ENCODE data around the gene CFAP58.
A peak's percentile ranks its signal among the peaks of the same experiment; 100 is the strongest.

Gene CFAP58

GRCh38 chr10:104321226-104321625 is 32.4 kb upstream of the CFAP58 start:
- POLR2A ChIA-PET (ENCODE audit: low non-redundant PET) = interaction anchor here (1.3 kb wide), 1 partner anchor 9 kb away, joined by 7 read pairs; no protein-coding TSS in a partner anchor
- CTCF ChIA-PET = interaction anchor here (0.6 to 2.3 kb wide), 8 partner anchors 8 to 47 kb away, joined by 3 to 14 read pairs (median 4); partner anchors contain the start of gene ITPRIP

GRCh38 chr10:104321725-104322415 is 31.8 kb upstream of the CFAP58 start:
- H3K27ac ChIP-seq = peak overlapping the region; percentile 99
- CTCF ChIA-PET = interaction anchor here (0.6 to 2.3 kb wide), 8 partner anchors 9 to 48 kb away, joined by 3 to 14 read pairs (median 4); partner anchors contain the start of gene ITPRIP
- POLR2A ChIA-PET (ENCODE audit: low non-redundant PET) = interaction anchor here (1.3 kb wide), 1 partner anchor 9 kb away, joined by 7 read pairs; no protein-coding TSS in a partner anchor
- DNase-seq (ENCODE audit: low spot score) = no peak
- no peak for TF ChIP-seq CTCF (conservative IDR thresholded peaks at IDR 0.05; ENCODE audit: low read depth)

More at GRCh38 chr10:104321226-104321625, 32.4 kb upstream of the CFAP58 start:
- DNase-seq (ENCODE audit: low spot score) = no peak
- H3K27ac ChIP-seq = peak overlapping the region; percentile 99
- TF ChIP-seq CTCF (conservative IDR thresholded peaks at IDR 0.05; ENCODE audit: low read depth) = no peak

GRCh38 chr10:104322416-104322782 is 31.2 kb upstream of the CFAP58 start:
- CTCF ChIA-PET = interaction anchor here (0.6 to 2.3 kb wide), 3 partner anchors 14 to 30 kb away, joined by 5 to 14 read pairs (median 10); no protein-coding TSS in a partner anchor
- peak overlapping the region; percentile 99 for H3K27ac ChIP-seq
- POLR2A ChIA-PET (ENCODE audit: low non-redundant PET) = interaction anchor here (1.3 kb wide), 1 partner anchor 8 kb away, joined by 7 read pairs; no protein-coding TSS in a partner anchor
- DNase-seq (ENCODE audit: low spot score) = peak; percentile 83
- TF ChIP-seq CTCF (conservative IDR thresholded peaks at IDR 0.05; ENCODE audit: low read depth) = no peak

- POLR2A ChIA-PET (ENCODE audit: low non-redundant PET) = no interaction called here
- no peak for DNase-seq (ENCODE audit: low spot score)
- peak overlapping the region; percentile 99 for H3K27ac ChIP-seq
- CTCF ChIA-PET = interaction anchor here (1.0 kb wide), 1 partner anchor 15 kb away, joined by 3 read pairs; the partner anchor contains the start of gene ITPRIP
- TF ChIP-seq CTCF (conservative IDR thresholded peaks at IDR 0.05; ENCODE audit: low read depth) = no peak
These were observed 30.5 kb upstream of the CFAP58 start for GRCh38 chr10:104323085-104323484.

GRCh38 chr10:104323760-104324201 is 29.9 kb upstream of the CFAP58 start:
- ChIA-PET POLR2A (ENCODE audit: low non-redundant PET) (no interaction called here), CTCF (interaction anchor here (0.6 to 1.0 kb wide), 2 partner anchors 15 to 39 kb away, joined by 3 read pairs; partner anchors contain the start of gene ITPRIP)
- H3K27ac ChIP-seq = peak overlapping the region; percentile 99
- TF ChIP-seq CTCF (conservative IDR thresholded peaks at IDR 0.05; ENCODE audit: low read depth) = no peak
- DNase-seq (ENCODE audit: low spot score) = no peak

- TF ChIP-seq CTCF (conservative IDR thresholded peaks at IDR 0.05; ENCODE audit: low read depth) = no peak
- peak overlapping the region; percentile 99 for H3K27ac ChIP-seq
- DNase-seq (ENCODE audit: low spot score) = no peak
- ChIA-PET POLR2A (ENCODE audit: low non-redundant PET) (no interaction called here), CTCF (interaction anchor here (0.6 to 1.0 kb wide), 2 partner anchors 14 to 39 kb away, joined by 3 read pairs; partner anchors contain the start of gene ITPRIP)
These were observed 29.4 kb upstream of the CFAP58 start for GRCh38 chr10:104324221-104324686.

Data from RWPE1 (cell line).